Measurements from ENCODE around the gene BTNL8.
"Not testable (repeated sequence)": the region's sequence is repeated elsewhere in the genome, so short reads cannot be mapped to it uniquely, and the experiment has no call there.

BTNL8 gene

DNA sequence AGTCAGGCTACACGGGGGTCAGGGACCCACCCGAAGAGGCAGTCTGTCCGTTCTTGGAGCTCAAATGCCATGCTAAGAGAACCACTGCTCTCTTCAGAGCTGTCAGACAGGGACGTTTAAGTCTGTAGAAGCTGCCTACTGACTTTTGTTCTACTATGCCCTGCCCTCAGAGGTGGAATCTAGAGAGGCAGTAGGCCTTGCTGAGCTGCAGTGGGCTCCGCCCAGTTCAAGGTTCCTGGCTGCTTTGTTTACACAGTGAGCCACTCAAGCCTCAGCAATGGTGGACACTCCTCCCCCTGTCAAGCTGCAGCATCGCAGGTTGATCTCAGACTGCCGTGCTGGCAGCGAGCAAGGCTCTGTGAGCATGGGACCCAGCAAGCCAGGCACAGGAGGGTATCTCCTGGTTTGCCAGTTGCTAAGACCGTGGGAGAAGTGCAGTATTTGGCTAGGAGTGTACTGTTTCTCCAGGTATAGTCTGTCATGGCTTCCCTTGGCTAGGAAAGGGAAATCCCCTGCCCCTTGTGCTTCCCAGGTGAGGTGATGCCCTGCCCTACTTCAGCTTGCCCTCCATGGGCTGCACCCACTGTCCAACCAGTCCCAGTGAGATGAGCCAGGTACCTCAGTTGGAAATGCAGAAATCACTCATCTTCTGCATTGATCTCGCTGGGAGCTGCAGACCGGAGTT, 13.0 kb upstream of the BTNL8 start:
- DNase-seq, result not testable (repeated sequence)

DNA sequence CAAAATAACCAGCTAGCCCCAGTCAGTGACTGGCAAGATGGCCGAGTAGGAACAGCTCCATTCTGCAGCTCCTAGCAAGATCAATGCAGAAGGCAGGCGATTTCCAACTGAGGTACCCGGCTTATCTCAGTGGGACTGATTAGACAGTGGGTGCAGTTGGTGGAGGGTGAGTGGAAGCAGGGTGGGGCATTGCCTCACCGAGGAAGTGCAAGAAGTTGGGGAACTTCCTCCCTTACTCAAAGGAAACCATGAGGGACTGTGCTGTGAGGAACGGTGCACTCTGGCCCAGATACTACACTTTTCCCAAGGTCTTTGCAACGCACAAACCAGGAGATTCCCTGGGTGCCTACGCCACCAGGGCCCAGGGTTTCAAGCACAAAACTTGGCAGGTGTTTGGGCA, 9.6 kb upstream of the BTNL8 start:
- no peak for DNase-seq

DNA sequence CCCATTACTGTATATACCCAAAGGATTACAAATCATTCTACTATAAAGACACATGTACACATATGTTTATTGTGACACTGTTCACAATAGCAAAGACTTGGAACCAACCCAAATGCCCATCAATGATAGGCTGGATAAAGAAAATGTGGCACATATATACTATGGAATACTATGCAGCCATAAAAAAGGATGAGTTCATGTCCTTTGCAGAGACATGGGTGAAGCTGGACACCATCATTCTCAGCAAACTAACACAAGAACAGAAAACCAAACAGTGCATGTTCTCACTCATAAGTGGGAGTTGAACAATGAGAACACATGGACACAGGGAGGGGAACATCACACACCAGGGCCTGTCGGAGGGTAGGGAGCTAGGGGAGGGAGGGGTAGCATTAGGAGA, 3.6 kb upstream of the BTNL8 start:
- DNase-seq, result not testable (repeated sequence)

DNA sequence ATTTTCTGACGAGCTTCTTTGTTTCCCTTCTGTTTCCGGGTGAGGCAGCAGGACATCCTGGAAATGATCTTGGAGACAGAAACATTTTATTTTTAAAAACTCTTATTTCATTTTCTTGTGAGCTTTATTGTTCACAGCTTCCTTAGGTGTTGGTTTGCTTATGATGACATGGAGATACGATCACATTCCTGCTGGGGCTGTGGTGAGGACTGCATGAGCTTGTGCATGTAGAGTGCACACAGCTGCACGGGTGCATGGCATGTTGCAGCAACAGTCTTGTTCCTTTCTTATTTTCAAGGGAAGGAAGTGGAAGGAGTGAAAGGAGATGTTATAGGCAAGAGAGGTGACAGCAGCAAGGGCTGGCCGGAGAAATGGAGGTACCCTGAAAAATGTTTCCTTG, 1.2 kb downstream of the BTNL8 start:
- DNase-seq, result no peak

DNA sequence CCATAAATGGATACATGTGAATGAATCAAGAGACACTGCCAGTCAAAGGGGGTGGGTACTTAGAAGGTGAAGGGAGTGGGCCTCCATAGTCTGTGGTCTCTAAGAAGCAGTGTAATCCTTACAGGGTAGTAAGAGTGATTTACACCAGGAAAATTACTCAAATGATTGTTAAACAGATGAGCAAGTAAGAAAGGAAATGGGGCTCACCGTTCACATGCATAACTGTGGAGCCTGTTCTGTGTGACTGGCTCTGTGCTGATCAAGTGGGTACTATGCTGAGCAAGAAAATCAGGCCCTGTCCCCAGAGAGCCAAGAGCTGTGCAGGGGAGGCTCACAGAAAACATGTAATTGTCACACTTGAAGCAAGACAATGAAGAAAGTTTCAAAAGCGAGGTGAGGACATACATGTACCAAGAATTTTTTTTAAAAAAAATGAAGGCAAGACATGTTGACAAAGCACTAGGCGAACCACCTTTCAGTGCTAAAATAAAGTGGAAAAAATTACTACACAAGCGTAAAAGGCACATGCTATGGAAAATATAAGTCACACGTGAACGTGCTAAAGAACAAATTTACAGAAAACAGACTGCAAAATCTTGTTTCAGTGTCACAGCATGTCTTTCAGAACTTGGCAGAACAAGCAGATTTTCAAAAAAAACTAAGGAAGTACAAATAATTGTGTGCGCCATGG, 2.5 kb downstream of the BTNL8 start:
- no peak for DNase-seq

DNA sequence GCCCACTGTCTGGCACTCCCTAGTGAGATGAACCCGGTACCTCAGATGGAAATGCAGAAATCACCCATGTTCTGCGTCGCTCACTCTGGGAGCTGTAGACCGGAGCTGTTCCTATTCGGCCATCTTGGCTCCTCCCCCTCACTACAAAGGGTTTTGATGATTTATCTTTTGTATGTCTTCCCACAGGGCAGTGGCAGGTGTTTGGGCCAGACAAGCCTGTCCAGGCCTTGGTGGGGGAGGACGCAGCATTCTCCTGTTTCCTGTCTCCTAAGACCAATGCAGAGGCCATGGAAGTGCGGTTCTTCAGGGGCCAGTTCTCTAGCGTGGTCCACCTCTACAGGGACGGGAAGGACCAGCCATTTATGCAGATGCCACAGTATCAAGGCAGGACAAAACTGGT, 9.4 kb downstream of the BTNL8 start:
- DNase-seq, result no peak

DNA sequence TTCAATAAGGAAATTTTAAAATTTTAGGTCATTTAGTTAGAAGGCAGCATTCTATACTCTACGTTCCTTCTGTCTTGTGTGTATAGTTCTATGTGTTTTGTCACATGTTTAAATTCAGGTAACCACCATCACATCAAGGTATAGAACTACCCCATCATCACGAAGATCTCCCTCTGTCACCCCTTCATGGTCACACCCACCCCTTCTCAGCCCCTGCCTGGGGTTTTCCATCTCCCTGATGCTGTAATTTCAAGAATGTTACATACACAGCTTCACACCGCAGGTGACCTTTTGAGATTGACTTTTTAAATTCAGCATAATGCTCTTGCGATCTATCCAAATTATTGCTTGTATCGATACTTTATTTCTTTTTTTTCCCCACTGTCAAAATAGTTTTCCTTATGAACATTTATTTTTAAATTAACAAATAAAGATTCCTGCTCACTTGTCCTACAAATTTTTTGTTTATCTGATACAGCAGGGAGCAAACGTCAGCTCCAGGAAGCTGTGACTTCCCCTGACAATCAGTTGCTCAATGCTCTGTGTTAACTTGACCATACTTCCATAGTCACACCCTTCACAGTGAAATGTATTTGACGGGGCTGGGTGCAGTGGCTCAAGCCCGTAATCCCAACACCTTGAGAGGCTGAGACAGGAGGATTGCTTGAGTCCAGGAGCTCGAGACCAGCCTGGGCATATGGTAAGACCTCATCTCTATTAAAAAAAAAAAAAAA, 10.2 kb downstream of the BTNL8 start:
- DNase-seq, result no peak

DNA sequence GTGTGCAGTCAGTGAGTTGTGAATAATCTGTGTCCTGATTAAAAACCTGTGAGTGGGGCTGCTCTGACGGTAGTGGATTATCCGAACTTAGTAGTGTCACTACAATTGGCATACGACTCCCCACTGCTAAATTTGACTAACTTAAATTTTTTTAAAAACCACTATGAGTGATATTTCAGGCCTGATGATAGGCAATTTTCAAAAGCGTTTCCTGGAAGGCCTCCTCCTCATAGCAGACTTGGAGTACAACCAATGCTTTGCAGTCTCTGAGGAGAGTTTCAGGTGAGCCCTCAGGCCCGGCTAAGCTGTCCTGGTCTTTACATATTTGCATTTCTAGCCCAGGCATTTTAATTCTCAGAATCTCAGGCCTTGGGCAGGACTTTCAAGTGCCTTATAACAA, 10.8 kb downstream of the BTNL8 start:
- DNase-seq, result no peak

DNA sequence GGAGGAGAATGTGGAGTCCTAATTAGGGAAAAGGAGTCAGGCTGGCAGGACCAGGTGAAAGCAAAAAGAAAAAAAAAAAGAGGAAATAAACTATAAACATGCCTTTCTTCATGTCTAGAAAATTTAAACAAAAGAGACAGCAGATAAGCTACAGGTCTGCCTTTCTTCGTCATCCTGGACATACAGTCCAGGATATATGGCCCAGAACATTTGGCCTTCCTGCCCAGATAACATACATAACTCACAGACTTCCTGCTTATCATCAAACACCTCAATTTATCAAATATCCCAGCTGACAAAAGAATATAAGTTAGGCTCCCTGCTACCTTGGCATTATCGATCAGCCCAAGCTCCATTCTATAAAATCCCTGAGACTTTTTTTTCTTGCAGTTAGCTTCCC, 11.2 kb downstream of the BTNL8 start:
- DNase-seq, result no peak

DNA sequence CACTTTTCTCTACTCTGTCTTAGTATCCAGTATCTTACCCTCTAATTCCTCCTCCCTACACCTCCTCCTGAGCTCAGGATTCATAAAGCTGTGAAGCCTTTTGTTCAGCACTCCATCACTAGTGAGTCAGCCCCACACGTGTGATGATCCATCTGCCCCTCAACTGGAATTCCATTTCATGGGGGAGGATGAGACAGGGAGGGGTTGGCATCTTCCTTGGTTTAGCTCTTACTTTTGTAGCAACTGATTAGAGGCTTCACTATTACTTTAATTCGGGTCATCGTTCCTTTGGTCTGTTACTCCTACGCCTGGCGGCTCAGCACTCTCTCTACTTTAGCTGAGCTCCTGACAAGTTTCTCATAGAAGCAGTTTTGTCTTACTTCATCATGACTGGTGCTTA, 11.8 kb downstream of the BTNL8 start:
- DNase-seq, result no peak

DNA sequence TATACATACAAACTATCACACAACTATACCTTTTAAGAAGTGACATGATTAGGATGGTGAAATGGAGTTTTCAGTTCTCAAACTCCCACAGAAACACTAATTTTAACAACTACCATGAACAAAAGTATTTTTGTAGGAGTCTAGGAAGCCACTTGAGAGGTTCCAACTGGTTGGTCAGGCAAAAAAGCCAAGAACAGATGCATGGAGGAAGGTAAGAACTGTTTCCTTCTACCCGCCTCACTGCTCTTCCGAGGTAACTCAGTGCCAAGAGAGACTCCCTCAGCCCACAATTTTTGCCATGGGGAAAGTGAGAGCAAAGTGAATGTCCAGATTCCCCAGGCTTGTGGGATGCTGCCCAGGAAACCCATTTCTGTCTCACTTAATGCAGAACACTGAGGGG, 15.7 kb downstream of the BTNL8 start:
- no peak for DNase-seq

DNA sequence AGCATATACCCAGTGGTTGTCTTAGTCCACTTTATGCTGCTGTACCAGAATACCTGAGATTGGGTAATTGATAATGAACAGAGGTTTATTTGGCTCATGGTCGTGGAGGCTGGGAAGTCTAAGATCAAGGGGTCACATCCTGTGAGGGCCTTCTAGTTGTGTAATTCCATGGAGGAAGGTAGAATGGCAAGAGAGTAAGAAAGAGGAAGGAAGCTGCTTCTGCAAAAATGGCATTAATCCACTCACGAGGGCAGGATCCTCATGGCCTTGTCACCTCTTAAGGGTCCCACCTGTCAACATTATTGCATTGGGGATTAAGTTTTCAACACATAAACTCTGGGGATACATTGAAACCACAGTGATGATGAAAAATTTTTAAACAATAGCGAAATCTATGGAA, 17.0 kb downstream of the BTNL8 start:
- DNase-seq, result no peak

DNA sequence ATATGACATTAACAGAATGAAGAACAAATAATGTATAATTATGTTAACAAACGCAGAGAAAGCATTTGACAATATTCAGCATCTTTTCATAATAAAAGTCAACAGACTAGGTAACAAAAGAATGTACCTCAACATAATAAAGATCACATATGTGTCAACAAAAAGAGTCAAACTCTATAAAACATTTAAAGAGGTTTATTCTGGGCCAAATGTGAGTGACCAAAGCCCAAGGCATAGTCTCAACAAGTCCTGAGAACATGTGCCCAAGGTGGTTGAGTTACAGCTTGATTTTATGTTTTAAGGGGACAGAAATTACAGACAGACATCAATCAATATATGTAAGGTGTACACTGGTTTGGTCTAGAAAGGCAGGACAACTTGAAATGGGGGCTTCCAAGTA, 19.4 kb downstream of the BTNL8 start:
- DNase-seq, result no peak

DNA sequence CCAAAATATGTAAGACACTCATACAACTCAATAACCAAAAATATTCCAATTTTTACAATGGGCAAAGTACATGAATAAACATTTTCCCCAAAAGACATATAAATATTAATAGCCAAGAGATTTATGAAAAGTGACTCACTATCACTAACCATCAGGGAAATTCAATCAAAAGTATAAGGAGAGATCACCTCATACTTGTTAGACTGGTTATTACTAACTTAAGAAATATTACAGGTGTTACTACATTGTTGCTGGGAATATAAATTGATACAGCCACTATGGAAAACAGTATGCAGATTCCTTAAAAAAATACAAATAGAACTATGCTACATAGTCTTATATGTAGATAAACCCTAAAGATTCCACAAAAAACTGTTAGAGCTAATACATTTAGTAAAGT, 21.8 kb downstream of the BTNL8 start:
- DNase-seq, result no peak

DNA sequence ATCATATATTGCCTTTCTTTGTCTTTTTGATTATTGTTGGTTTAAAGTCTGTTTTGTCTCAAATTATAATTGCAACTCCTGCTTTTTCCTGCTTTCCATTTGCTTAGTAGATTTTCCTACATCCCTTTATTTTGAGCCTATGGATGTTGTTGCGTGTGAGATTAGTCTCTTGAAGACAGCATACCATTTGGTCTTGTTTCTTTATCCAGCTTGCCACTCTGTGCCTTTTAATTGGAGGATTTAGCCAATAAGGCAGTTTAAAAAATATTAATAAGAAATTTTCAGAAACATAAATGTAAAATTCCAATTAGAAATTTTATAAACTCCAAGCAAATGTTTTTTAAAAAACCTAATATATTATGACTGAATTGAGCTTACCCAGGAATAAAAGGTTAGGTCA, 24.0 kb downstream of the BTNL8 start:
- no peak for DNase-seq

DNA sequence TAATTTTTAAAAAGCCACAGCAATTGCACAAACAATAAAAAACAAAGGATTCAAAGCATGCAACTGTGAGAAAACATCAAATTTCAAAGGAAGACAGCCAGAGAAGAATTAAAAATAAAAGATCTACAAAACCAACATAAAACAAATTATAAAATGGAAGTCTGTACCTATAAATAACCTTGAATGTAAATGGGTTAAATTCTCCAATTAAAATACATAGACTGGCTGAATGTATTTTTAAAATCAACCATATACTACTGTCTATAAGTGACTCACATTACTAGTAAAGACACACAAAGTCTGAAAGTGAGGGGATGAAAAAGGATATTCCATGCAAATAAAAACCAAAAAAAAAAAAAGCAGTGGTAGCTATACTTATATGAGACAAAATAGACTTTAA, 33.7 kb downstream of the BTNL8 start:
- DNase-seq, result no peak

DNA sequence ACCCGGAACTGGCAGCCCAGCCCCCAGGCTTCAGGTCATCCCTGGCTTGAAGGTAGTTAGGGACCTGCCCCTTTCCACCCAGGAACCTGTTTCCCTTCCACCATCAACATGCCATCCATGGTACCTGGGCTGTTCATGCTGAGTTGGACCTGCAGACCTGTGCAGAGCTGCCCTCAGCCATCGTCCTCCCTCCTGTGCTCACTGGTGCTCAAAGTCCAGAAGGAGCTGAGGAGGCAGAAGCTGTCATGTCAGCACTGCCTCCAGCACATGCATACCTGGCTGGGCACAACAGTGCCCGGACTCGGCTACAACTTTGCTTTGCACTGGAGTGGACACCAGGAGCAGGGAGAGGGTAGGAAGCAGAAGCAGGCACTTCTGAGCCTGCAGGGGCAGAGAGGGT, 36.2 kb downstream of the BTNL8 start:
- no peak for DNase-seq

DNA sequence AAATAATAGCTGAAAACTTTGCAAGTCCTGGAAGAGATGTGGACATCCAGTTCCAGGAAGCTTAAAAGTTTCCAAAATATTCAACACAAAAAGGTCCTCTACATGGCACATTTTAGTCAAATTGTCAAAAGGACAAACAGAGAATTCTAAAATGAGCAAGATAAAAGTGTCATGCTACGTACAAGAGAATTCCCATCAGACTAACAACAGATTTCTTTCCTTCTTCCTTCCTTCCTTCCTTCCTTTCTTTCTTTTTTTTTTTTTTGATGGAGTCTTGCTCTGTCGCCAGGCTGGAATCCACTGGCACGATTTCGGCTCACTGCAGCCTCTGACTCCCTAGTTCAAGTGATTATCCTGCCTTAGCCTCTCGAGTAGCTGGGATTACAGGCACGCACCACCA, 39.3 kb downstream of the BTNL8 start:
- no peak for DNase-seq

DNA sequence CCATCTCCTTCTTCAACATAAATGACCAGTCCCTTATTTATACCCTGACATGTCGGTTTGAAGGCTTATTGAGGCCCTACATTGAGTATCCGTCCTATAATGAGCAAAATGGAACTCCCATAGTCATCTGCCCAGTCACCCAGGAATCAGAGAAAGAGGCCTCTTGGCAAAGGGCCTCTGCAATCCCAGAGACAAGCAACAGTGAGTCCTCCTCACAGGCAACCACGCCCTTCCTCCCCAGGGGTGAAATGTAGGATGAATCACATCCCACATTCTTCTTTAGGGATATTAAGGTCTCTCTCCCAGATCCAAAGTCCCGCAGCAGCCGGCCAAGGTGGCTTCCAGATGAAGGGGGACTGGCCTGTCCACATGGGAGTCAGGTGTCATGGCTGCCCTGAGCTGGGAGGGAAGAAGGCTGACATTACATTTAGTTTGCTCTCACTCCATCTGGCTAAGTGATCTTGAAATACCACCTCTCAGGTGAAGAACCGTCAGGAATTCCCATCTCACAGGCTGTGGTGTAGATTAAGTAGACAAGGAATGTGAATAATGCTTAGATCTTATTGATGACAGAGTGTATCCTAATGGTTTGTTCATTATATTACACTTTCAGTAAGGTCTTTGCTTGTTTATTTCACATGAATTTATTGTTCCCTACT, 51.5 kb downstream of the BTNL8 start:
- DNase-seq, result no peak

DNA sequence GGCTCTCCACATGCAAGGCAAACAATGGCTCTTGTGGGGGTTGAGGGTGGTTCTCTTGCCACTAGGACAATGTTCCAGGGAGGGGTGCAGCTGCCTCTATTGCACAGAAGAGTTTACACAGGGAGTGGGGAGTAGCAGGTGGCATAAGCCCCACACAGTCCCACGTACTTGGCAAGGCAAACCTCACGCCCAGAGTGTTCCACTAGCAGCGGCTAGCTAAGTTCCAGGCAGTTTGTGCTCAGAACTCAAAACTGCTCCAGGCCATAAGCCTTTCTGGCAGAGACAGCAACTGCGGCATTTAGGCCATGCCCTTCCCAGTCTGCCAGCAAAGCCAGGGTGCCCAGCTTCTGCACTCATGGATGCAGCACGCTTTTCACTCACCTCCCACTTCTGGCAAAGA, 60.7 kb downstream of the BTNL8 start:
- no peak for DNase-seq

DNA sequence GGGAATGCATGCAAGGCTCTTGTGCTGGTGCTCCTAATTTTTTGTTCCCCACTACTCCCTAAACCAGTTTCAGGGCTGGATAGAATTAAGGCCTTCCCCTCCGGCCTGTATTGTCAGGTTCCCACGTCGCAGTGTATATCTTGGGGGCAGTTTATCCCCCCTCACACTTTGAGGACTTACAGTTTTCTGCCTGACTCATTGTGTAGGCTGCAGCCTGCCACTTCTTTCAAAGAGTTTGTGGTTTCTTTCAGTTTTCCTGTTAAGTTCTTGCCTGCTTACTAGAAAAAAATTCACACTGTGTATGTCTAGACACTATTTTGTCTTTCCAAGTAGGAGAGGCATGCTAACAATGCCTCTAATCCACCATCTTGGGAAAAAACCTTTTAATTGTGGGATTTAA, 61.2 kb downstream of the BTNL8 start:
- no peak for DNase-seq

DNA sequence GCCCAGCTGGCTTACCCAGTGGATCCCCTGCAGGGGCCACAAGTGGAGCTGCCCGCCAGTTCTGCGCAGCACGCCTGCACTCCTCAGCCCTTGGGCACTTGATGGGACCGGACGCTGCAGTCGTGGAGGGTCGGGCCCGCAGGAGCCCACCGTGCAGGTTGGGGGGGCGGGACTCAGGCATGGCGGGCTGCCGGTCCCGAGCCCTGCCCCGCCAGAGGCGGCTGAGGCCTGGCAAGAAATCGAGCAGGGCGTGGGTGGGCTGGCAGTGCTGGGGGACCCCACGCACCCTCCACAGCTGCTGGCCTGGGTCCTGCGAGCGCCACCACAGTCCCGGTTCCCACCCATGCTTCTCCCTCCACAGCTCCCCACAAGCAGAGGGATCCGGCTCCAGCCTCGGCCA, 70.4 kb downstream of the BTNL8 start:
- no peak for DNase-seq

DNA sequence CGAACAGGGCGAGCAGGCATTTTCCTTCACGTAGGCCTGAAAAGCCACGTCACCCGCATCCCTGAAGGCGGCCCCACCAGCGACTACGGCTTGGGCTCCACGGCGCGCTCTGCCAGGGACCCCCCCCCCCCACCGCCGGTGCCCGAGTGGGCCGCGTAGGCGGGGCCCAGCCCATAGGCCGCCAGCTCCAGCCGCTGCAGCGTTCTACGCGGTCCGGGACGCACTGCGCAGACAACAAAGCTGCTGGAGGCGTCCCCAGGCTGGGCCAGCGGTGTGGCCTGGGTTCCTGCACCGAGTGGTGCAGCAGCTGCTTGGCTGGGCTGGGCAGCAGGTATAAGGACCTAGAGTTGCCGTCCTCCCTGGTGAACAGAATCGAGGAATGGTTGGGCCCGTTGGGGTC, 71.4 kb downstream of the BTNL8 start:
- DNase-seq, result no peak

DNA sequence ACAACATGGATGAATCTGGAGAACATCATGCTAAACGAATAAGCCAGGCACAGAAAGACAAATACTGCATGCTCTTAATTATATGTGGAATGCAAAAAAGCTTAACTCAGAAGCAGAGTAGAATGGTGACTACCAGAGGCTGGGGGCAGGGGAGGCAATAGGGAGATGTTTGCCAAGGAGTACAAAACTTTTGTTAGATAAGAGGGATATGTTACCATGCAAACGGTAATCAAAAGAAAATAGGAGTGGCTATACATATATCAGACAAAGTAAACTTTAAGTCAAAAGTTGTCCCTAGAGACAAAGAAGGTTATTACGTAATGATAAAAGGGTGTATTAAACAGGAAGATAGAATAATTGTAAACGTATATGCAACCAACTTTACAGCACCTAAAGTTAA, 71.9 kb downstream of the BTNL8 start:
- DNase-seq, result no peak
